Occipital lobe (tissue), 2 donors: ENCODE results near the gene SMG7. TPM values are rescaled to one million over a fixed set of nuclear protein-coding genes. Genes with fewer than 3 reads are reported as not detected.

Source experiments
- DNase-seq: peaks from one replicate; lab custom pipeline; 2025; lab: John Stamatoyannopoulos, UW
- total RNA-seq: library from RNA; depleted of rRNA; stranded (reverse); fragments of >200 nt; gene quantifications from one replicate; pipeline ENCODE4 v1.2.3, GENCODE V29; 2014

SMG7 gene
- total RNA-seq, 1 donor from 2014 or later, result 26.2 TPM

DNA sequence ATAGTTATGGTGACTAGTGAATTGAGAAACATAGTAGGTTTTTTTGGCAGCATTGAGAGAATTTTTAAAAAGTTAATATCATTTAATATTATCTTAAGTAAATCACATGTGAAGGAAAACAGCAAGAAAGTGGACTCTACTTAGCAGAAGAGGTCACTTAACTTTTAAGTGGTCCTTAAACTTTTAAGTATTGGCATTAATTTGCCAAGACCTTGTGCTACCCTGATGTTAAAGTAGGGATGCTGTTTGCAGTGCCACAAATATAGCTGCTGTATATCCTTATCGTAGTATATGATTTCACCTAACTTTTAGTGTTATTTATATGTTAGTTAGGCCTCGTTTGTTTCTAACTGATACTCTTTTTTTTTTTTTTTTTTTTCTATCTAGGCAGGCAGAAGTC is 40.2 kb downstream of the SMG7 start:
- DNase-seq, result no peak

DNA sequence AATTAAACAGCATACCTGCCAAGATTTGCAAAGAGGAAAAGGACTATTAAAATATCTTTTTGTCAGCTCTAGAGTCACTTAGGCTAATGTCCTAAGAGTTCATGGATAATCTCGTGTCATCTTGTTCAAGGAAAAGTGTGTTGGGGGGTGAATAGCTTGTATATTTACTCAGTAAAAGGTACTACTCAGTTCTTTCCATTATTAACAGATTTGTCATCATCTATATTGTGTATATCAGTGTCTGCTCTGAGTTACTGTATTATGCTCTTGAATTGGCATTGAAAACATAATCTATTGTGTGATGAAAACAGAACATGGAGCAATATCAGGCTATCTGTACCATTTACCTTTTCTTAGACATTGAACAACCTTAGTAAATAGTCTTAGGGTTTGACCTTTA is 41.9 kb downstream of the SMG7 start:
- DNase-seq, result no peak

DNA sequence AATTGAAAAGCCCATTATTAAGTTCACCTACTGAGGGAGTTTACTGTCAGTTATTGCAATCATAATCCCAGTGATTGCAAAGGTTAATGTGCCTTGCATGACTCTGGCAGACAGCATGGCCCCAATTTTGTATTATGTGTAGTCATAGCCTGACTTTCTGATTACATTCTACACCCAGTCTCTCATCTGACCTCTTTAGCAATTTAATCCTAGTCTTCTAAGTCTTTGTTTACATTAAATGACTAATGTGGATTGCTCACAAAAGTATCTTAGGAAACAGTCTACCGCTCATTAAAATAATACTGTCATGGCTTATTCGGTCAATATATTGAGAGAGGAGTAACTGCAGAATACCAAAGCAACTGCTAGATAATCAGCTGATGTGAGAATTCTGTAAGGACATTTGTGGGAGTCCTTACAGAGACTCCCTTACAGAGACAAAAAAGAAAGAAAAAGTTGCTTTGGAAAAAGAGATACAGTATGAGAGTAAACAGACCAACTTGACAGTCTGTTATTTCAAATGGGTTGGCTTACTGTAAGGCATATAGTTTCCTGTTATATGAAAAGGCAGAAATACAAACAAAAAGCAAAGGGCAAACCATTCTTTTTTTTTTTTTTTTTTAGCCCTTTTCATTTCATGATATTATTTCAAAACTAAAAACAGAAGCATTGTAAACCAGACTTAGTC is 42.8 kb downstream of the SMG7 start:
- DNase-seq, result no peak

DNA sequence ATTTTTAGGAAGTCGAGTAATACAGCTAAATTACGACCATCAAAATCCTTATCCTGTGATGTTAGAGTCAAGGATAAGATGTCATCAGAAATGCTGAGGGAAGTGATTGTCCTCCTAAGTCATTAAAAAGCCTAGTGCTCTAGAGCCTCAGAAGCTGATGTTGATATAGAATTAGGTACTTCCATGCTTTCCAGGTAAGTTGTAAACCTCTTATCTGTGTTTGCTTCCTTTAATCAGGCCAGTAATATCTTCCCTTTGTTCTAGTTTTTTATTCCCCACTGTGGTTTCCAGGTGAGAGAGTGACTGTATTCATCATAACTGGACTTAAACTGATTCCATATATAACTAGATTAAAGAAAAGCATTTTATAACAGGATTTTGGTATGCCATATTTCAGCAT is 44.4 kb downstream of the SMG7 start:
- DNase-seq, result no peak

DNA sequence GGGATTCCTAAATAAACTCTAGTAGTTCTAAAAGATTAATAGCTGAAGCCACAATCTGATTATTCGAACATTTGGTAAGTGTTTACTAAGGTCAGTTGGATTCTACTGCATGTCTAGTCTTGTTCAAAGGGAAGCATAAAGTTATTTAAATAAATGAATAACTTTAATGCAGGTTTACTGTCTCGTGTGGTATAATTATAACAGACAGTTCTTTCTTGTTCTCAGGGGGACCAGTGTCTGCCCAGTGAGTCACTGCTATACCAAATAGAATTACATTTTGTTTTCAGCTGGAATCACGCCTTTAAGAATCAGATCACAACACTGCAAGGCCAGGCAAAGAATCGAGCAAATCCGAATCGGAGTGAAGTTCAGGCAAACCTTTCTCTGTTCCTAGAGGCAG is 45.1 kb downstream of the SMG7 start:
- no peak for DNase-seq

DNA sequence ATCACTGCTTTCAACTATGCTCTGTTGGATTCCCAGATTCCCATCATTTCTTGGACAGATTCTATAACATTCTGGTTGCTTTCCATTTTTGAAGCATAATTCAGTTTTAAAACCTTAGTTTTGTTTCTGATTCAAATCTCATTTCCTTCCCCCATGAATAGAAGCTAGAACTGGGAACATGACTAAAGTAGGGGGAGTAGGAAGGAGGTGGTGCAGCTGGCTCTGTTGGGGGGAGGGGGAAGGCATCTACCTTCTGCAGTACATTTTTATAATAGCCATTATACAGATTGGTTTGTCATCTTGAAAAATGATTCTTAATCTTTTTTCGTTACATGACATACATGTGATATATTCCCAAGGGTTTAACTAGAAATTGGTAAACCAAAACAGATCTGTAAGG is 48.1 kb downstream of the SMG7 start:
- no peak for DNase-seq

DNA sequence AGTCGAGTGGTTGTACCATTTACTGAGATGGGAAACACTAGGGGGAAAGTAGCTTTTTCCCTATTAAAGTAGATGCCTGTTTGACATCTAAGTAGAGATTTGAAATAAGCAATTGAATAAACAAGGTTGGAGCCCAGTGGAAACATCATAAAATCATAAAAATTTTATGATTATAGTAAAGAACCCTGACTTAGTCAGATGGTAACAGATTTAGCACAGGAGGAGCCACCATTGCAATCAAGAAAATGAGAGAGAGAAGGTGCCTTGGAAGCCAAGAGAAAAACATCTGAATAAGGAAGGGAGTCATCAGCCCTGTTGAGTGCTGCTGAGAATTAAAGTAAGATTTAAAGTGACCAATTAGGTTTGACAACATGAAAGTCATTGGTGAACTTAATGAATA is 49.8 kb downstream of the SMG7 start:
- DNase-seq, result no peak

DNA sequence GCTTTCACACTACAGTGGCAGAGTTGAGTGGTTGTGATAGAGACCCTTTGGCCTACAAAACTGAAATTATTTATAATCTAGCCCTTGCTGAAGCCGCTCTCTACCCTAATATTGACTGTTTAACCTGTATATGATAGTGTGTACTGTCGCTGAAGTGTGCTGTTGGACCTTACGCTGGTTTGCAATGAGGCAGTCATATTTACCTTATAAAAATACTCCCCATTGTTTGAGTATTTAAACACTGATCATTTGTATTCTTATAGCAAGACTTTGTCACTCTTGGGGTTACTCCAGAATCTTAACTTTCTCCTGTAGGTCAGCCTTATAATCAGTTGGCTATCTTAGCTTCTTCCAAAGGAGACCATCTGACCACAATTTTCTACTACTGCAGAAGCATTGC is 56.3 kb downstream of the SMG7 start:
- no peak for DNase-seq

DNA sequence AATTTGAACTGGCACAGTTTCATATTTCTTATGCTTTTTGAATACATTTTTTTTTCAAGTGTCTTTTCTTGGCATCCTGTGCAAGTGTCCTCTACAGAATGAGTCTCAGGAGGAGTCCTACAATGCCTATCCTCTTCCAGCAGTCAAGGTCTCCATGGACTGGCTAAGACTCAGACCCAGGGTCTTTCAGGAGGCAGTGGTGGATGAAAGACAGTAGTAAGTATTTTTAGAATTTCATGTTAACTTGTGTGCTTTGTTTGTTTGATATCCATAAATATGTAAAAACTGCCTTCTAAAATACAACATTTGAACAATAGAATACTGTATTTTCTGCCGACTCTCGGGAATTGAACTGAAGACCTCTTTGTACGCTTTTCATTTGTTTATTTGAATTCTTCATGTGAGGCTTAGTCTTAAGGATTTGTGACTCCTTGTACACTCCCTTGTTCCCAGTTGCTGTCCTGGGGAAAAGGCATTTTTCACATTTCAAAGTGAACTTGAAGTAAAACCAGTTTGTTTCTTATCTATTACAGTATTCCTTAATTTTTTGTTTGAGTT is 61.4 kb downstream of the SMG7 start:
- DNase-seq, result no peak

DNA sequence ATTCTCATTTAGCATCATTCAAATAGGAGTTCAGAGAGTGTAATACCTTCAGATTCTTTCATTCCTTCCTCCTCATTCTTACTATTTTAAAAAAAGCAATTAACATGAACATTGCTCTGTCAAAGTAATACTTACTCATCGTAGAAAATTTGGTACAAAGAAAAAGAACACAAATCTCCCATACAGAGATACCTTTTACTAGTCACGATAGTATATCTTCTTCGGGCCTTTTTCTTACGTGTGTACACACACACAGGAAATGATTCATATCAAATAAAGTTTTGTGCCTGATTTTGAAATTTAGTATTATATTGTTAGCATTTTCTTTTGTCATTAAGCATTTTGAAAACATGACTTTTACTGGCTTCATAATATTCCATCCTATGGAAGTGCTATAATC is 65.1 kb downstream of the SMG7 start:
- no peak for DNase-seq

DNA sequence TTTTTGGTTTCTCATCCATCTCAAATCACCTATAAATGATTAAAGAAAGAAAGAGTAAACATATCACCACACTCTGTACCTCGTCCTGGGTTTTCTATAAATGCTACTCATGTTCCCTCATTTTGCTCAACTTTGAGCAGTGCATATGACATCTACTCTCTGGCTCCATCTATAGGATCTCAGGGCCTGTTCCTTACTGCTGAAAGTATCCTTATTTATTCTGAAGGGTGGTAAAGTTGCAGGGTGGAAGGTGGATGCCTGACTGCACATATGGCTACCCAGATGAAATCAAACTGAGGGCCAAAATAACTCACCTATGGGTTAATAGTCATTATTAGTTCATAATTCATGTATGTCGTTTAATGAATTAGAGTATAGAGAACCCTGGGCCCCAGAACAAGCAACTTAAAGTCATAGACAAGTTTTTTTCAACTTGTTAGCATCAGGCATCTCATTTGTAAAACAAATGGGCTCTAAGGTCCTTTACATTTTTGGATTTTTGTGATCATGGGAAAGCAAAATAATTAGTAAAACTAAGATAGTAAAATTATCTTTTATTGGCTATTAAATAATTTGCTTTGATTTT is 71.4 kb downstream of the SMG7 start:
- DNase-seq, result no peak

DNA sequence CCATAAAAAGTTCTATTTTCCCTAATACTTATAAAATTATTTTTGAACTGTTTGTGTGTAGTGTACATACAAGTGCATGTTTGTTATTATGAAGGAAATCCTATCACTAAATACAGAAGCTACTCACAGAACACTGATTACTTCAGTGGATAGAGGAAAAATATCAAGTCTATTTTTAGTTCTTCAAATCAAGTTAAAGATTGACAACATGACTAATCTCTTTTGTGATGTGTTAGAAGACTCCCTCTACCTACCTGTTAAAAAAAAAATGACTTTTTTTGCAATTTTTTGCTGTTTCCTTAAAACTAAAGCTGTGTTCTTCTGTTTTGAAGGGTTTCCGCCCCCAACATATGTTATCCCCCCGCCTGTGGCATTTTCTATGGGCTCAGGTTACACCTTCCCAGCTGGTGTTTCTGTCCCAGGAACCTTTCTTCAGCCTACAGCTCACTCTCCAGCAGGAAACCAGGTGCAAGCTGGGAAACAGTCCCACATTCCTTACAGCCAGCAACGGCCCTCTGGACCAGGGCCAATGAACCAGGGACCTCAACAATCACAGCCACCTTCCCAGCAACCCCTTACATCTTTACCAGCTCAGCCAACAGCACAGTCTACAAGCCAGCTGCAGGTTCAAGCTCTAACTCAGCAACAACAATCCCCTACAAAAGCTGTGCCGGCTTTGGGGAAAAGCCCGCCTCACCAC is 72.4 kb downstream of the SMG7 start:
- DNase-seq, result no peak

DNA sequence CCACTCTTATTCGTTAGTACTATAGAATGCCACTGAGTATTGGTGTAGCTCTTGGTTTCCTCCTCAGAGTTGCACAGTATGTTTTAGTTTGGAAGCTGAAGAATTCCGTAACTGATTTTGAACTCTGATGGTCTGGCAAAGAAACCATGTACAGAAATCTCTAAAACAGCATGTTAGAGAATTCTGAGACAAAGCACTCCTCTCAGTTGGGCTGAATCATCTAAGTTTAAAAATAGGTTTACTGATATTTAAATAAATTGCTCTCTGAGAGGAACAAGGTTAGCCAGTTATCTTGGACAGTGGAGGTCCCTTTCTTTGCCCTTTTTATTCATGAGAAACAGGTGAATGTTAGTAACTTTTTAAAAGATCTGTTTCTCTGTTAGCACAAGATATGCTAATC is 74.1 kb downstream of the SMG7 start:
- DNase-seq, result no peak

DNA sequence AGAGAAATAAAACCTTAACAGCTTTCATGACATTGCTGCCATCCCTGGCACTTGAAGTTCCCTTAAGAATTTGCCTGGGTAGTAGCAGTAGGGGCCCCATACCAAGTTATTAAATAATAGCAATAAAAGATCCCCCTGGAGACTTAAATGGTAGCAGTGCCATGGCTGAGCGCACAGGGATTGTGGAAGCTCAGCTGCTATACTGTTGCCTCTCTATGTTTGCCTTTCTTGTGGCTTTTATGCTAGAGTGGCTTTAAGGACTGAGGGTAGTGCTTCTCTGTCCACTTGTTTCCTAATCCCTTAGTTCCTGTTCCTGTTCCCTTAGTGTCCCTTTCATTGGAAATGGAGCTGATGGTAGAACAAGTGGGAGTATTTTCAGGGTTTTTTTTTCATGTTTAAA is 75.8 kb downstream of the SMG7 start:
- DNase-seq, result no peak

DNA sequence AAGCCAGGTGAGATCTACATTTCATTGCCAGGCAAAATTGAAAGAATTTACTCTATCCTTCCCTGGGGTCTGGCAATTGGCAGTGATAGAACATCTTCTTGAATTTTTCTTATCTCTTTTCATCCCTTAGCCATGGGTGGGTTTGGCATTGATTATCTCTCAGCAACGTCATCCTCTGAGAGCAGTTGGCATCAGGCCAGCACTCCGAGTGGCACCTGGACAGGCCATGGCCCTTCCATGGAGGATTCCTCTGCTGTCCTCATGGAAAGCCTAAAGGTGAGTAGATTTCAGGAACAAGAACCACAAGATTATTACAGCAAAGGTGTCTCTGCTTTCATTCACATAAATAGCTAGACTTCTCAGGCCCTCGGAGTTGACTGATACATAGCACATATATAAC is 78.6 kb downstream of the SMG7 start:
- DNase-seq, result no peak

DNA sequence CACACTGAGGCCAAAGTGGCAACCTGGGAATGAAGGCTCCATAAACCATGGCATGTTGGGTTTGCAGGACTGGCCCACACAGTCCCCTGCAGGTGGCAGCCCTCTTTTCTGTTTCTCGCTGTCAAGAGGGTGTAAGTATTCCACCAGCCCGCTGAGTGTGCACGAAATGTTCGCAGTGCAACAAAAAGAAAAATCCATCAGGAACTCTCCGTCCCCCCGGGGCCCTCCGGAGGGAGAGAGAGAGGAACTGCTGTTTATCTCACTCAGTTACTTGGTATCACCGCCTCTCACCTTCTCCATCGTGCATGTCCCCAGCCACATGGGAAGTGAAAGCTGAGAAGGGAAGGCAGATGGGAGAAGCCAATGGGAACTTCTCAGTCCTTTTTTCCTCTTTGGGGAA is 79.6 kb downstream of the SMG7 start:
- DNase-seq, result no peak

DNA sequence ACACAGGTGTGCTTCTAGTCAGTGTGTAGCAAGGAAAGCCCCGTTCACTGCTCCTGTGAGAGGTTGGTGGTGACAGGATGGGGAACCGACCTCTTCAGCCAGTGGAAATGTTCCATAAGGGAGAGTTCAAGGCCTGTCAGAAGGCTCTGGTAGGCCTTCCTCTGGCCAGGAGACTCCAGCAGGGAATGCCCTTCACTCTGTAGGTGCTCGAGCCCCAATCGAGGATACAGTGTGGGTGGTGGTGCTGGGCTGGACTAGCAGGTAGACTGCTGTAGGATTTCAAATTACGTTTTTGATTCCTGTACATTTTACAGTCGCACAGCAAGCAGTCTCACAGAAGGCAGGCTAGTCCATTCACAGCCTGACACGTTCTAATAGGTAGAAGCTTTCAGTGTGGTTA is 80.1 kb downstream of the SMG7 start:
- DNase-seq, result no peak

DNA sequence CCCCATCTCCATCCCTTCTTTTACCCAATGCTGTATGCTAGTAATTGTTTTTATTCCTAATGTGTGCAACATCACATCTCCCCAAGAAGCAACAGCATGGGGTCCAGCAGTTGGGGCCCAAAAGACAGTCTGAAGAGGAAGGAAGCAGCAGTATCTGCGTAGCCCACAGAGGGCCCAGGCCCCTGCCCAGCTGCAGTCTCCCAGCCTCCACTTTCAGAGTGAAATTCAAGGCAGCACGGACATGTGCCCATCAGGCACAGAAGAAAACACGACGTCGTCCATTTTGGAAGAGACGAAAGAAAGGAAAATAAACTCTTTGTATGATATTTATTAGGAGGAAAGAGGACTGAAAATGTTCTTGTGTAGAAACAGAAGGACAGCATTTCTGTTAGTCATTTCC is 80.6 kb downstream of the SMG7 start:
- DNase-seq, result no peak

DNA sequence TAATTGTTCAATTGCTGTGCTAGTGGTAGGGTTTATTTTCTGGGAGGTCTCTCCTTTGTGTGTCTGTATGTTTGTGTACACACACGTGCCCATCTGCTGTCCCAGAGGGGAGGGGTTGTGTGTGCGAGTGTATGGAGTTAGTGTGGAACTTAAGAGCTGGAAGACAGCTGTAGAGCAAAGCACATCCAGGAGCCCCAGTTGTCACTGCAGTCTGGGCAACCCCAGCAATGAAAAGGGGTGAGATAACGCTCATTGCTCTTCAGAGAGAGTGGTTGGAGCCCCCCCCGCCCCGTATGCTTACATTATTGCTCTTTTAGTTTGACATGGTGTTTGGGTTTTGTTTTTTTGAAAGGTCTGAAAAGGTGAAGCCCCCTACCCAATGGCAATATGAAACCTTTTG is 81.0 kb downstream of the SMG7 start:
- DNase-seq, result no peak

DNA sequence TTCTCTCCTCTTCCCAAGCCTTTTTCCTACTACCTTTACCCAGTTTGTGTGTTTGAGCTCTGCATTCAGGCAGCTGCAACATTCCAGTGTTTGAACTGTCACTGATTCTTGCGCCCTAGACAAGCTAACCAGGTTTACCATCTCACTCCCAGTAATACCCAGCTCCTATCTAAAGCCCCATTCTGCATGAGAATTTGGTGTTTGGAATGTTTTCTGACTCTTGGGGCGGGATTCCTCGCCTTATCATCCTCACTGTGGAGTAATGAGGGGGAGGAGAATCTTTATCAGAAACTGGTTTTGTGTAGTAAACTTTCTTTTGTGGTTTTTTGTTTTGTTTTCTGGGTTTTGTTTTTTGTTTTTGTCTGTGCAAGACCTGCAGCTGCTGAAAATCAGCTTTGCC is 81.5 kb downstream of the SMG7 start:
- DNase-seq, result no peak

DNA sequence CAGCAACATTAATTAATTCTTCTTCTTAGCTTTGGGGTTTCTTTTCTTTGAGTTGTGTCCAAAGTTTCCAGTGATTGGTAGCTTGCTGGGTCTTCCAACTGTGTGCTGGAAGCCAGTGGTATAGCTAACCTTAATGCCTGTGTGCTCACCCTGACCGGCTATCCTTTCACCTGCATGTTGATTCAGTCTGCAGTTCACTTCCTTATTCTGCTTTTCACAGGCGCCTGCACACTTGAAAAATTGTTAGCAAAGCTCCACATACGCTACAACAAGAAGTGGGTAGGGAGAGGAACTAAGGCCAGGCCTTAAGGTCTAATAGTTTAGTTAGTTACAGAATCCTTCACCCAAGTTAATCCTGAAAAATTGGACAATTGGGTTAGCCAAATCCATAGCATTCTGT is 82.3 kb downstream of the SMG7 start:
- DNase-seq, result no peak

DNA sequence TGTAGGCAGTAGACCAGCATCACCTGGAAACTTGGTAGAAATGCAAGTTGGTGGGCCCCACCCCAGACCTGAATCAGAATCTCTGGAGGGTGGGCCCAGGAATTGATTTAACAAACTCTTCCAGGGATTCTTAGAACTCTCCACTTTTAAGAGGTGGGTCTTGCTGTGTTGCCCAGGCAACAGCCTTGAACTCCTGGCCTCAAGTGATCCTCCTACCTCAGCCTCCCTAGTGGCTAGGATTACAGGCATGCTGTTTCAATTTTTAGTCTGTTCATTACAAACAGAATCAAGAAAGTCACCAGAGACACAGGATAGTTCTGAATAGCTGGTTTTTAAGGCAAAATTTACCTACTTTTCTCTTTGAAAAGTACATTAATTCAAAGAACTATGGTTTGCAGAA is 86.8 kb downstream of the SMG7 start:
- DNase-seq, result no peak

DNA sequence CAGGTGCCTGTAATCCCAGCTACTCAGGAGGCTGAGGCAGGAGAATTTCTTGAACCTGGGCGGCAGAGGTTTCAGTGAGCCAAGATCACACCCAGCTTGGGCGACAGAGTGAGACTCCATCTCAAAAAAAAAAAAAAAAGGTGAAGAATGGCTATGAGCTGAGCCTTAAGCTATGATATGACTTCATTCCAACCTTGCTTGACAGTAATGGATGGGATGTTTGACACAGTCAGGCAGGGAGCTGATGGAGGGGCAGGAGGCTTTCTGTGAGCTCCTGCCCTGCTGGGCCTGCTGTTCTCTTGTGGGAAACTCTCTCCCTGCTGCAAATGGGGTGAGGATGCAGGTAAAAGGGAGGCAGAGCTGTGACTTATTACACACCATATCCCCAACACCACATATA is 90.4 kb downstream of the SMG7 start:
- DNase-seq, result no peak
